ENCODE results near the gene WASF2.
"Not testable (repeated sequence)": the region's sequence is repeated elsewhere in the genome, so short reads cannot be mapped to it uniquely, and the experiment has no call there.

The WASF2 gene

GRCh38 chr1:27489973-27490741 lies at the start of gene WASF2:
Gene WASF2, minus strand, starts transcription at chr1:27490167. Its CDS starts 61,277 bp downstream, at chr1:27428890.
- peak; percentile 91 to 95 for DNase-seq

- DNase-seq = no peak
Measured at GRCh38 chr1:27538793-27539192, 48.8 kb upstream of the WASF2 start.

- not testable (repeated sequence) for DNase-seq
Measured at GRCh38 chr1:27538305-27538676, 48.3 kb upstream of the WASF2 start.

- peak in 1 of 2 experiments; percentile 37 for DNase-seq
Measured at GRCh38 chr1:27536767-27537166, 46.8 kb upstream of the WASF2 start.

GRCh38 chr1:27536010-27536757 lies 46.2 kb upstream of the WASF2 start:
- no peak for DNase-seq

GRCh38 chr1:27535386-27535785 lies 45.4 kb upstream of the WASF2 start:
- DNase-seq = no peak

- DNase-seq = no peak
Measured at GRCh38 chr1:27531959-27532685, 42.2 kb upstream of the WASF2 start.

- DNase-seq = no peak
Measured at GRCh38 chr1:27530192-27530591, 40.2 kb upstream of the WASF2 start.

GRCh38 chr1:27529704-27530018 lies 39.7 kb upstream of the WASF2 start:
- no peak for DNase-seq

- peak; percentile 45 to 71 for DNase-seq
Measured at GRCh38 chr1:27528818-27529703, 39.1 kb upstream of the WASF2 start.

- peak; percentile 86 to 95 for DNase-seq
Measured at GRCh38 chr1:27527890-27528817, 38.2 kb upstream of the WASF2 start.

GRCh38 chr1:27527223-27527889 lies 37.4 kb upstream of the WASF2 start:
- peak; percentile 87 to 95 for DNase-seq

- DNase-seq = no peak
Measured at GRCh38 chr1:27526569-27527222, 36.7 kb upstream of the WASF2 start.

GRCh38 chr1:27525296-27526272 lies 35.6 kb upstream of the WASF2 start:
- DNase-seq = peak; percentile 60 to 91

- peak in 1 of 2 experiments; percentile 73 for DNase-seq
Measured at GRCh38 chr1:27523337-27524020, 33.5 kb upstream of the WASF2 start.

GRCh38 chr1:27522432-27523336 lies 32.7 kb upstream of the WASF2 start:
- peak in 1 of 2 experiments; percentile 37 for DNase-seq

GRCh38 chr1:27521861-27522431 lies 32.0 kb upstream of the WASF2 start:
- no peak for DNase-seq

Data from NCI-H187 (cell line).